C4-2B (cell line): ENCODE measurements around the gene P2RX5.
"Not testable (repeated sequence)": the region's sequence is repeated elsewhere in the genome, so short reads cannot be mapped to it uniquely, and the experiment has no call there.

Source experiments
- H3K27ac ChIP-seq: fragments of 450-650 bp; 2 replicates; pipeline ENCODE4 v1.5.1; 2017
- ZFX ChIP-seq: fragments of 450-650 bp; IDR thresholded peaks from 2 replicates; pipeline ENCODE4 v1.6.1; 2017
- TF ChIP-seq, protein P1 (sequence below): fragments of 450-650 bp; conservative IDR thresholded peaks from 2 replicates; pipeline ENCODE4 v1.5.1; 2017; ENCODE audit warnings: mild to moderate bottlenecking

P2RX5 gene

GRCh38 chr17:3695723-3696411, at the start of gene P2RX5:
P2RX5 (minus strand) TSS chr17:3696155; CDS start chr17:3696005, 150 bp downstream.
- H3K27ac ChIP-seq, result peak within 1 kb of the TSS; percentile 35
- TF ChIP-seq ZFX, result peak; percentile 56; the same call in 1 of the 2 replicates
- TF ChIP-seq, protein P1, sequence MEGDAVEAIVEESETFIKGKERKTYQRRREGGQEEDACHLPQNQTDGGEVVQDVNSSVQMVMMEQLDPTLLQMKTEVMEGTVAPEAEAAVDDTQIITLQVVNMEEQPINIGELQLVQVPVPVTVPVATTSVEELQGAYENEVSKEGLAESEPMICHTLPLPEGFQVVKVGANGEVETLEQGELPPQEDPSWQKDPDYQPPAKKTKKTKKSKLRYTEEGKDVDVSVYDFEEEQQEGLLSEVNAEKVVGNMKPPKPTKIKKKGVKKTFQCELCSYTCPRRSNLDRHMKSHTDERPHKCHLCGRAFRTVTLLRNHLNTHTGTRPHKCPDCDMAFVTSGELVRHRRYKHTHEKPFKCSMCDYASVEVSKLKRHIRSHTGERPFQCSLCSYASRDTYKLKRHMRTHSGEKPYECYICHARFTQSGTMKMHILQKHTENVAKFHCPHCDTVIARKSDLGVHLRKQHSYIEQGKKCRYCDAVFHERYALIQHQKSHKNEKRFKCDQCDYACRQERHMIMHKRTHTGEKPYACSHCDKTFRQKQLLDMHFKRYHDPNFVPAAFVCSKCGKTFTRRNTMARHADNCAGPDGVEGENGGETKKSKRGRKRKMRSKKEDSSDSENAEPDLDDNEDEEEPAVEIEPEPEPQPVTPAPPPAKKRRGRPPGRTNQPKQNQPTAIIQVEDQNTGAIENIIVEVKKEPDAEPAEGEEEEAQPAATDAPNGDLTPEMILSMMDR, result no peak

DNA sequence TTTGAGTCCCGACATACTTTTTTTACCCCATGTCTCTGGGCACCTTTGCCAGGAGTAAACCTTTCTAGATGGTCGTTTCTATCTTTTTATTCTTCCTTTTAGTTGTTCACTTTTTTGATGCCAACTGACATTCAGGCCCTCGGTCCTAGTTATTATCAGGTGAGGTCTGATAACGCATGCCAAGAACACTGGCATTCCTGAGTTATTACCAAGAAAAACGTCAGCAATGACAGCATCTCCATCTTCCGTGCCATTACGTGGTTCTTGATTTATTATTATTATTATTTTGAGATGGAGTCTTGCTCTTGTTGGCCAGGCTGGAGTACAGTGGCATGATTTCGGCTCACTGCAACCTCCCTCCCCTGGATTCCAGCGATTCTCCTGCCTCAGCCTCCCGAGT, 49.1 kb upstream of the P2RX5 start:
- TF ChIP-seq, protein P1, result no peak
- no peak for TF ChIP-seq ZFX
- H3K27ac ChIP-seq, result no peak overlapping the region

GRCh38 chr17:3744014-3744413, 48.1 kb upstream of the P2RX5 start:
- no peak overlapping the region for H3K27ac ChIP-seq
- TF ChIP-seq ZFX, result no peak
- TF ChIP-seq, protein P1, result no peak

DNA sequence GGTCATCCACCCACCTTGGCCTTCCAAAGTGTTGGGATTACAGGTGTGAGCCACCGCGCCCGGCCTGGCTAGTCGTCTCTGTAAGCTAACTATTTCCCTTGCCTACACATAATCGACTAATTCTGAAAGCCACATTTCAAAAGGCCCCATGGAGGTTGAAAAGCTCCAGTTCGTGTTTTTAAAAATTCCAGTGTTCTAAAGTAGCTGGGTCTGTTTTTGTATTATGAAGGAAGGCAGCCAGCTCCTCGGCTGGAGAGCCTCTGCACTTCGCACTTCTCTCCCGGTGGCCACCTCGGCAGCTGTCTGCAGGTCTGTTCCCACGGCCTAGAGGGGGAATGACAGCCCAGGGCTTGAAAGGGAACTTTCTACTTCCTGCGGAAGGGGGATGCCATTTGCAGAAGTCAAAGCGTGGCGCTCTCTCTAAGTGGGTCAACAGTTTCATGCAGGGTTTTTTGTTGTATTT, 44.7 kb upstream of the P2RX5 start:
- TF ChIP-seq, protein P1, result no peak
- TF ChIP-seq ZFX, result no peak
- no peak overlapping the region for H3K27ac ChIP-seq

DNA sequence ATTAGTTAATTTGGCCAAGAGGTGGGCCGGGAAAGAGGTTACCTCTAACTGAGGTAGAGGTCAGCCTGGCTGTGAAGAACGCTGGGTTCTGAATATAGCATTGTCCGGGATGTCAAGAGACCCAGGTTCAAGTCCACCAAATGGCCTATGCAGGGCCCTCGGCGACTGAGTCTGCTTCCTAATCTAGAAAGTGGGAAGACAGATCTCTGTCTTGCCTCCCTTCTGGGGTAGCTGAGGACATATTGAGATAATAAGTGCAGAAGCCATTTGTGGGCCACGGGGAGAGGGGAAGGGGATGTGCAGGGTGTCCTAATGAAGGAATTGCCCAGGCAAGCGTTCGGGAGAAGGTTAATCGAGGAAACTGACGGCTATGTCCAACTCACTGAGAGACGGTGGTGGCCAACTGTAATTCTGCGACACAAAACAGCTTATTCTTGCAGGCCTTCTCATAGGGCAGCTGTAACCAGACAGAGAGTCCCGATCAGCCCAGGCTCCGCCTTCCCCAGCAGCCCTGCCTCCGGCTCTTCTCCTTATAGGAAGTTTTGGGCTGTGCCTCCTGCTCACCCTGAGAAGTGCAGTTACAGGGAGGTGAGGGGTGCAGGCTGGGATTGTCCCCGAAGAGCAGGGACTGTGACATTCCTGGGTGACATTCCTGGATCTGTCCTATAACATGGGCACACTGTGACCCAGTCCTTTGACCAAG, 43.6 kb upstream of the P2RX5 start:
- no peak for TF ChIP-seq ZFX
- TF ChIP-seq, protein P1, result no peak
- no peak overlapping the region for H3K27ac ChIP-seq

DNA sequence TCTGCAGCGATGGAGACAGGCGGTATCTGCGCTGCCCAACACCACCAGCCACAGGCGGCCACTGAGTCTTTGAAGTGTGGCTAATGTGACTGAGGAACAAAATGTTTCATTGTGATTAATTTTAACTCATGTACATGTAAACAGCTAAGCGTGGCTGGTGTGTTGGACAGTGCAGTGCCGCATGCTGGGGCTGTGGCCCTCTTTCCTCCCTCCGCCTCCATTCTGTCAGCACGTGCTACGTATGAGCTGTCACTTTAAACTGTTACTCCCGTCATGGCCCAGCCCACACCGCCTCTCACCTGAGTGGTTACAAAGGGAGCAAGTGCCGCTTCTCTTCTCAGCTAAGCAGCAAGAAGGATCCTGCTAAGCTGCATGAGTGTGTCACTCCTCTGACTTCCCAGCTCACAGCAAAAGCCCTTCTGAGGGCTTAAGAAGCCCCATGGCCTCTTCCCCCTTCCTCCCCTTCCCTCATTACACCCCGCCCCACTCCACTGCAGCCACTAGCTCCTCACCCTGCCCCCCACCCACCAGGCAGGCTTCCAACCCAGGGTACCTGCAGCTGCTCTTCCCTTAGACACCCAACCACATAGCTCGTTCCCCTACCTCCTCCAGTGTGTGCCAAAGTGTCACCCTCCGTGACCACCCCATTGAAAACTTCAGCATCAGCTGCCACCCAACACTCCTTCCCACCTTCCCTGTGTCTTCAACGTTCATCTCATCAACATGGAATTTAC, 42.8 kb upstream of the P2RX5 start:
- no peak overlapping the region for H3K27ac ChIP-seq
- TF ChIP-seq, protein P1, result no peak
- TF ChIP-seq ZFX, result no peak

DNA sequence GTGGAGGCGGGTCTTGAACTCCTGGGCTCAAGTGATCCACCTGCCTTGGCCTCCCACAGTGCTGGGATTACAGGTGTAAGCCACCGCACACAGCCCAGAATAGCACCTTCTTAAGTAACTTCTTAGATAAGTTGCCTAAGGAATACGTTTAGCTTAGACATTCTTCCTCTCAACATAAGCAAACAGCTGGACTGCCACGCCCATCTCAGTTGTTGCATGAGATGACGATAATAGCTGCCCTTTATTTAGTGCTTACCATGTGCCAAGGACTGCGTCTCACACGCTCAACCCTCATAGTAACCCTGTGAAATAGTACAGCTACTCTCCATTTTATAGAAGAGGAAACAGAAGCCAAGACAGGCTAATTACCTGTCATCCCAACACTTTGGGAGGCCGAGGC, 39.6 kb upstream of the P2RX5 start:
- no peak for TF ChIP-seq ZFX
- TF ChIP-seq, protein P1, result no peak
- no peak overlapping the region for H3K27ac ChIP-seq

DNA sequence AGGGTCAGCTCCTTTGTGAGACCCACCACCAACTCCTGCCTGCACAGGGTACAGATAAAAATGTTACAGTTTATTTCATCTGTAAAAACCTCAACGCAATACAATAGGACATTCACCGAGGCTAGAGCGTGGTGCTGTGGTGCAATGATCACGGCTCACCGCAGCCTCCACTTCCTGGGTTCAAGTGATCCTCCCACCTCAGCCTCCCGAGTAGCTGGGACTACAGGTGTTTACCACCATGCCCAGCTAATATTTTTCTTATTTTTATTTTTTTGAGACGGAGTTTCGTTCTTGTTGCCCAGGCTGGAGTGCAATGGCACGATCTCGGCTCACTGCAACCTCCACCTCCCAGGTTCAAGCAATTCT, 38.9 kb upstream of the P2RX5 start:
- not testable (repeated sequence) for H3K27ac ChIP-seq
